IPS DF 19.7 (cell line): ENCODE data around the gene ST6GALNAC2.

ENCODE experiments used
- DNase-seq: peaks from one replicate; pipeline ENCODE4 v3.0.0-alpha.2; 2013; ENCODE audit warnings: low read depth, low spot score

Gene ST6GALNAC2

GRCh38 chr17:76599694-76600460 lies 14.2 kb upstream of the ST6GALNAC2 start:
- no peak for DNase-seq

- no peak for DNase-seq
These were observed 12.4 kb upstream of the ST6GALNAC2 start for GRCh38 chr17:76598004-76598439.

- DNase-seq = no peak
These were observed 11.7 kb upstream of the ST6GALNAC2 start for GRCh38 chr17:76597156-76598003.

- no peak for DNase-seq
These were observed 9.0 kb upstream of the ST6GALNAC2 start for GRCh38 chr17:76594690-76595089.

- DNase-seq = no peak
These were observed 8.3 kb upstream of the ST6GALNAC2 start for GRCh38 chr17:76593959-76594358.

- no peak for DNase-seq
These were observed 7.7 kb upstream of the ST6GALNAC2 start for GRCh38 chr17:76593384-76593826.

- DNase-seq = no peak
These were observed 2.5 kb upstream of the ST6GALNAC2 start for GRCh38 chr17:76588182-76588581.

- no peak for DNase-seq
These were observed 1.3 kb upstream of the ST6GALNAC2 start for GRCh38 chr17:76586741-76587487.

GRCh38 chr17:76585033-76585648 lies 519 bp downstream of the ST6GALNAC2 start:
- no peak for DNase-seq

- DNase-seq = no peak
These were observed 1.1 kb downstream of the ST6GALNAC2 start for GRCh38 chr17:76584427-76585032.

- DNase-seq = no peak
These were observed 3.0 kb downstream of the ST6GALNAC2 start for GRCh38 chr17:76582660-76583059.

GRCh38 chr17:76581515-76581914 lies 4.1 kb downstream of the ST6GALNAC2 start:
- DNase-seq = no peak

- no peak for DNase-seq
These were observed 6.4 kb downstream of the ST6GALNAC2 start for GRCh38 chr17:76579281-76579680.

GRCh38 chr17:76578376-76578775 lies 7.3 kb downstream of the ST6GALNAC2 start:
- no peak for DNase-seq

GRCh38 chr17:76577876-76578275 lies 7.8 kb downstream of the ST6GALNAC2 start:
- DNase-seq = no peak

- DNase-seq = no peak
These were observed 9.5 kb downstream of the ST6GALNAC2 start for GRCh38 chr17:76576189-76576588.

- DNase-seq = no peak
These were observed 10.1 kb downstream of the ST6GALNAC2 start for GRCh38 chr17:76575570-76575969.

GRCh38 chr17:76574166-76574565 lies 11.5 kb downstream of the ST6GALNAC2 start:
- no peak for DNase-seq

GRCh38 chr17:76573096-76573495 lies 12.6 kb downstream of the ST6GALNAC2 start:
- DNase-seq = no peak

GRCh38 chr17:76572201-76572910 lies 13.3 kb downstream of the ST6GALNAC2 start:
- no peak for DNase-seq
